Tibial nerve (tissue), 4 donors: ENCODE results near the gene CST7. TPM values are rescaled to one million over a fixed set of nuclear protein-coding genes. Genes with fewer than 3 reads are reported as not detected.

ENCODE experiments used
- DNase-seq, 2 donors: peaks; one replicate each; pipeline ENCODE4 v3.0.0-alpha.2; 2019; ENCODE audit warnings: low spot score in 2 of 2
- H3K27ac ChIP-seq, 4 donors: fragments of 200-600 bp; sonication (generic) in 3 of 4; one replicate each; pipeline ENCODE4 v1.5.1; 2017 to 2019; ENCODE audit warnings: mild to moderate bottlenecking in 1 of 4
- H3K27me3 ChIP-seq, 2 donors: fragments of 200-600 bp; sonication (generic) in 1 of 2; one replicate each; pipeline versions ENCODE4 v1.5.1 to v1.6.0; 2017 to 2019
- H3K36me3 ChIP-seq, 3 donors: fragments of 200-600 bp; sonication (generic); one replicate each; pipeline ENCODE4 v1.5.1; 2018 to 2019
- H3K4me1 ChIP-seq, 4 donors: fragments of 200-600 bp; sonication (generic) in 3 of 4; one replicate each; pipeline ENCODE4 v1.5.1; 2017 to 2019
- H3K4me3 ChIP-seq, 4 donors: fragments of 200-600 bp; sonication (generic) in 3 of 4; one replicate each; pipeline ENCODE4 v1.5.1; 2017 to 2019; ENCODE audit warnings: mild to moderate bottlenecking in 1 of 4, moderate library complexity in 1 of 4
- H3K9me3 ChIP-seq, 4 donors: fragments of 200-600 bp; sonication (generic) in 3 of 4; one replicate each; pipeline ENCODE4 v1.5.1; 2017 to 2019
- EP300 ChIP-seq, 2 donors: sonication (generic); formaldehyde crosslinking; IDR thresholded peaks; one replicate each; pipeline ENCODE4 v1.6.1; 2017; ENCODE audit warnings: antibody characterized with exemption in 2 of 2, mild to moderate bottlenecking in 1 of 2
- POLR2A ChIP-seq, 2 donors: fragments of 450-650 bp; IDR thresholded peaks; one replicate each; pipeline ENCODE4 v1.6.1; 2017; ENCODE audit warnings: antibody characterized with exemption in 2 of 2, mild to moderate bottlenecking in 2 of 2, moderate library complexity in 2 of 2
- WGBS, 2 donors: methylation state at CpG; one replicate each; pipeline ENCODE4 v1.1.5; 2018; 5-methylcytosine and 5-hydroxymethylcytosine counted together
- total RNA-seq, 4 donors: library from RNA; depleted of rRNA; stranded (reverse); fragments of >200 nt; gene quantifications; one replicate each; pipeline ENCODE4 v1.1.0, GENCODE V29; 2016
- TF ChIP-seq, protein P1 (sequence below), 5 experiments: fragments of 200-600 bp in 3 of 5; fragments of 450-650 bp in 2 of 5; sonication (generic) in 3 of 5; IDR thresholded peaks; one replicate each; pipeline ENCODE4 v1.5.1; 2016 to 2019; ENCODE audit warnings: antibody characterized with exemption in 5 of 5, mild to moderate bottlenecking in 3 of 5, moderate library complexity in 2 of 5

CST7 gene
- total RNA-seq, 4 donors from 2014 or later, result 0.84 to 6.1 TPM; not detected in 2

DNA sequence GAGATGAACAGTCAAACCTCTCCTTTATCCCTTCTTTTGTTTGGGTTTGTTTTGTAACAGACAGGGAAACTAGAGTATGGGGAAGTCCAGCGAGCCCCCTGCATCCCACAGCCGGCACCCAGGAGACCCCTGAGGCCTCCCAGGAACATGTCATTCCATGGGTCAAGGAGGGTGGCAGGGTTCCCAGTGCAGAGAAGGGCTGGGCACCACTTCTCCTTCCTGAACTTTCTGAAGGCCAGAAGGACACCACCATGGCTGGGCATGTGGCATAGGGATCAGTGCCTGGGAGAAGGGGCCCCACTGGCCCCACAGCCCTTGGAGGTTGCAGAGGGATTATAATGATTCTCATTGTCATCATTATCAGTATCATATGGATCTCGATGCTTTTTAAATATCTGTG is 13.9 kb upstream of the CST7 start:
- TF ChIP-seq POLR2A (IDR thresholded peaks at IDR 0.05) (no peak), EP300 (IDR thresholded peaks at IDR 0.05) (no peak)
- TF ChIP-seq, protein P1, sequence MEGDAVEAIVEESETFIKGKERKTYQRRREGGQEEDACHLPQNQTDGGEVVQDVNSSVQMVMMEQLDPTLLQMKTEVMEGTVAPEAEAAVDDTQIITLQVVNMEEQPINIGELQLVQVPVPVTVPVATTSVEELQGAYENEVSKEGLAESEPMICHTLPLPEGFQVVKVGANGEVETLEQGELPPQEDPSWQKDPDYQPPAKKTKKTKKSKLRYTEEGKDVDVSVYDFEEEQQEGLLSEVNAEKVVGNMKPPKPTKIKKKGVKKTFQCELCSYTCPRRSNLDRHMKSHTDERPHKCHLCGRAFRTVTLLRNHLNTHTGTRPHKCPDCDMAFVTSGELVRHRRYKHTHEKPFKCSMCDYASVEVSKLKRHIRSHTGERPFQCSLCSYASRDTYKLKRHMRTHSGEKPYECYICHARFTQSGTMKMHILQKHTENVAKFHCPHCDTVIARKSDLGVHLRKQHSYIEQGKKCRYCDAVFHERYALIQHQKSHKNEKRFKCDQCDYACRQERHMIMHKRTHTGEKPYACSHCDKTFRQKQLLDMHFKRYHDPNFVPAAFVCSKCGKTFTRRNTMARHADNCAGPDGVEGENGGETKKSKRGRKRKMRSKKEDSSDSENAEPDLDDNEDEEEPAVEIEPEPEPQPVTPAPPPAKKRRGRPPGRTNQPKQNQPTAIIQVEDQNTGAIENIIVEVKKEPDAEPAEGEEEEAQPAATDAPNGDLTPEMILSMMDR (IDR thresholded peaks at IDR 0.05), result no peak
- no peak for DNase-seq
- WGBS, 2 donors, result 89 to 92% methylated on average over 3 of the region's 3 CpGs

DNA sequence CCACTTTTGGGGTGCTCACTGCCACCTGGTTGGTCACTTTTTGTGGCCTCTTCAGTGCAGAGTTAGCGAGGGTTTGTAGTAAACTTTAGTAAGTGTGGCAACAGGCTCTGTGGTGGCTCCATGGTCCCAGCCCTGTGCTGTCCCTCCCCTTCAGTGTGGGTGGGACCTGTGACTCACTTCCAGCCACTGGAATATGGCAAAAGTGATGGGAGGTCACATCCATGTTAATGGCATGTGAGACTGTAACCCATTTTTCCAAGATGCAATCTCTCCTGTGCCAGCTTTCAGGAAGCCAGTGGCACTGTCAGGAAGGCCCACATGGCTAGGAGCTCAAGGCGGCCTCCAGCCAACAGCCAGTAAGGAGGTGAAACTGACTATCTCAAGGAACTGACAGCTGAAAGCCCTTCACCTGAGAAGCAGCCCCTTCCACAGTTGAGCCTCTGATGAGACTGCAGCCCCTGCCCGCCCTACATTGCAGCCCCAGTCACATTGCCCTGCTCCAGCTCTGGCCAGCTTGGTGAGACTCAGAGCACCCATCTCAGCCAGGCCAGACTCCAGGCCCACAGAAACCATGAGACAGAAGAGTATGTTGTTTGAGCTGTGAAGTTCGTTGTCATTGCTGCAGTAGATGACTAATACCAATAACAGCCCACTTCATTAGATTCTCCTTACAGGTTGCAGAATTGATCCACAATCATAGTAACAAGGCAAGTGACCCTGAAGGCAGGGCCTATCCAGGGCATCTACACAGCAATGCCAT is 13.1 kb upstream of the CST7 start:
- WGBS, 2 donors, result 90 to 93% methylated on average over 4 of the region's 4 CpGs

More for the DNA sequence above, 13.9 kb upstream of the CST7 start:
- peaks cover 0 to 11% (median 0%) of the 10 kb centered on the region in 4 donors for H3K9me3 ChIP-seq
- no peaks in the 10 kb centered on the region for H3K36me3 ChIP-seq
- no peaks in the 10 kb centered on the region for H3K27me3 ChIP-seq
- H3K27ac ChIP-seq, result no peak overlapping the region
- H3K4me1 ChIP-seq, result no peaks in the 10 kb centered on the region
- H3K4me3 ChIP-seq, result no peak overlapping the region

DNA sequence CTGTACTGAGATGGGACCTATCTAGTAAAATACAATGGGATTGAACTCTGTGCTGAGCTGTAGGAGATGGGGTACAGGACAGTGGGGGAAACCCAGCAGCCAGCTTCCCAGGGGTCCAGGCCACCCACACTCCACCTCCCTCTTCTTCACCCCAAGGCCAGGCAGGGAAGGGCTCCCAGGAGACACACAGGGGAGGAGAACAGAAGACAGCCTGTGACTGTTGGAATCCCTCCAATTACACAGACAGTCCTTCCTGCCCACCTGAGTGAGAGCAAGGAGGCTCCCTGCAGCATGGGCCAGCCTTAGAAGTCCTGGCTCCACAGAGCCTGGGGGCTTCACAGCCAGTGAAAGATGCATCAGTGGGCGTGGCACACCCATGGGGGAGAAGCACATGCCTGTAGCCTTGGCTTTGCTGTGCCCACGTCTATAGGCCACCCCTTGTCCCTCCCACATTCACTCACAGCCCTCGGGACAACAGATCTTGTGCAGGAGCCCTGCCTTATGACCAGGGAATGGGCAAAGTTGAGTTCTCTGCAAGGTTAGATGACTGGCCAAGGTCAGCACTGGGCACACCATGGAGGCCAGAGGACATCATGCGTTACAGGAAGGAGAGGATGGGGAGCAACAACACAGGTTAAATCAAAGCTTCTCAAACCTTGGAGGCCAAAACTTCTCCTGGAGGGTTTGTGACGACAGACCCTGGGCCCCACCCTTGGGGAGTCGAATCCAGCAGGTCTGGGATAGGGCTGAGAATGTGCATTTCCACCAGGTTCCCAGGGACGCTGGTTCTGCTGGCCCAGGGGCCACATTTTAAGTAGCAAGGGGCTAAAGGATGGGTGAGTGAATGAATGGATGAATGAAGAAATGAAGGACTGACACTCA is 12.3 kb upstream of the CST7 start:
- TF ChIP-seq, protein P1 (IDR thresholded peaks at IDR 0.05), result no peak
- TF ChIP-seq POLR2A (IDR thresholded peaks at IDR 0.05) (no peak), EP300 (IDR thresholded peaks at IDR 0.05) (no peak)
- WGBS, 2 donors, result 79 to 88% methylated on average over 6 to 7 of the region's 7 CpGs
- DNase-seq, result no peak

More for the DNA sequence above, 13.1 kb upstream of the CST7 start:
- H3K9me3 ChIP-seq, result peaks cover 0 to 13% (median under 1%) of the 10 kb centered on the region in 4 donors
- no peaks in the 10 kb centered on the region for H3K36me3 ChIP-seq
- DNase-seq, result no peak
- H3K27me3 ChIP-seq, result no peaks in the 10 kb centered on the region
- no peak overlapping the region for H3K27ac ChIP-seq
- H3K4me1 ChIP-seq, result no peaks in the 10 kb centered on the region
- H3K4me3 ChIP-seq, result no peak overlapping the region
- TF ChIP-seq POLR2A (IDR thresholded peaks at IDR 0.05), result no peak
- TF ChIP-seq EP300 (IDR thresholded peaks at IDR 0.05), result no peak
- TF ChIP-seq, protein P1 (IDR thresholded peaks at IDR 0.05), result no peak

DNA sequence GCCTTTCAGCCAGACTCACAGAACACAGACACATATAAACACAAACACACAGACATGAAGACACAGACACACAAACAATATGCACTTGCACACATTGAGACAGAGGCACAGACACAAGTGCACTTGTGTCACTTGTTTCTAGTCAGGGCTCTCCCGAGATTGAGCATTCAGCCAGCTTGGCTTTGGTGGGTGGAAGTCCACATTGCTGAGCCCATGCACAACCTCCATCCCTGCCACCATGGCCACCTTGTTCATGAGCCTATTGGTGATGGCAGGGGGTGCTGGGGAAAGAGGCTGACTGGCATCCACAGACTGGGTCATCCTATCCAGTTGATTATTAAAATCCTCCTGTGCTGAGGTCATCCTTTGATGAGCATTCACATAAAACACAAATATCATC is 11.5 kb upstream of the CST7 start:
- 64 to 83% methylated on average over 1 of the region's 1 CpG for WGBS, 2 donors
- H3K9me3 ChIP-seq, result peaks cover 0 to 23% (median 2%) of the 10 kb centered on the region in 4 donors
- H3K27me3 ChIP-seq, result no peaks in the 10 kb centered on the region
- H3K4me1 ChIP-seq, result no peaks in the 10 kb centered on the region
- no peak overlapping the region for H3K27ac ChIP-seq
- DNase-seq, result no peak
- TF ChIP-seq EP300 (IDR thresholded peaks at IDR 0.05) (no peak), POLR2A (IDR thresholded peaks at IDR 0.05) (no peak)
- TF ChIP-seq, protein P1 (IDR thresholded peaks at IDR 0.05), result no peak
- H3K4me3 ChIP-seq, result no peak overlapping the region
- H3K36me3 ChIP-seq, result no peaks in the 10 kb centered on the region

More for the DNA sequence above, 12.3 kb upstream of the CST7 start:
- no peaks in the 10 kb centered on the region for H3K4me1 ChIP-seq
- no peaks in the 10 kb centered on the region for H3K36me3 ChIP-seq
- peaks cover 0 to 17% (median 2%) of the 10 kb centered on the region in 4 donors for H3K9me3 ChIP-seq
- no peaks in the 10 kb centered on the region for H3K27me3 ChIP-seq
- no peak overlapping the region for H3K27ac ChIP-seq
- no peak overlapping the region for H3K4me3 ChIP-seq
